ENCODE results near the gene PRELID3B.

Gene PRELID3B

DNA sequence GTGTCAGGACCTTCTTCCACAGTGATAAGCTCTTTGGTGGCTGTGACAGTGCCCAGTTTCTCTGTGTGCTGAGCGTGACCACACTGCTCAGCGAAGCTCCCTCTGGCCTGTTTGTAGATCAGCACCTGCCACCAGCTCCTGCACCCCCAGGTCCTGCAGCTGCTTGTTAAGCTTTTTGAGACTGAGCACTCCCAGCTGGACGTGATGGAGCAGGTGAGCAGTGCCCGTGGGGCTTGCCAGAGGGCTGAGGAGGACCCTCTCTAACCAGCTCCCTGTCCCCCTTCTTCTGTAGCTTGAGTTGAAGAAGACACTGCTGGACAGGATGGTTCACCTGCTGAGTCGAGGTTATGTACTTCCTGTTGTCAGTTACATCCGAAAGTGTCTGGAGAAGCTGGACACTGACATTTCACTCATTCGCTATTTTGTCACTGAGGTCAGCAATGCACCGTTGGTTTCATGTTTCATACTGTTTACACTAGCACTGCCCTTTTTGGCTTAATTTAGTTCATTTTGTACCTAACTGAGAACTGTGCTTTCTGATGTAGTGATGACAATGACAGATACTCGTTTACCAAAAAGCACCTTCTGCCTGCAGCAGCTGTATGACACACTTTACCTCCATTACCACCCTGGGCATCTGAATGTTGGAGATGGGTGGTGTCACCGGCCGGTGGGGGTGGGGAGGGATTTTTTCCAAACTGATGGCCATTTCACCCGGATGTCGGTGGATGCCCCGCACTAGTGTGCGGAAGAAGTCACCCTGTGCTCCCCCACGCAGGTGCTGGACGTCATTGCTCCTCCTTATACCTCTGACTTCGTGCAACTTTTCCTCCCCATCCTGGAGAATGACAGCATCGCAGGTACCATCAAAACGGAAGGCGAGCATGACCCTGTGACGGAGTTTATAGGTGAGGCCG, 49.0 kb downstream of the PRELID3B start:
- no peak for DNase-seq (ENCODE audit: low read depth)

DNA sequence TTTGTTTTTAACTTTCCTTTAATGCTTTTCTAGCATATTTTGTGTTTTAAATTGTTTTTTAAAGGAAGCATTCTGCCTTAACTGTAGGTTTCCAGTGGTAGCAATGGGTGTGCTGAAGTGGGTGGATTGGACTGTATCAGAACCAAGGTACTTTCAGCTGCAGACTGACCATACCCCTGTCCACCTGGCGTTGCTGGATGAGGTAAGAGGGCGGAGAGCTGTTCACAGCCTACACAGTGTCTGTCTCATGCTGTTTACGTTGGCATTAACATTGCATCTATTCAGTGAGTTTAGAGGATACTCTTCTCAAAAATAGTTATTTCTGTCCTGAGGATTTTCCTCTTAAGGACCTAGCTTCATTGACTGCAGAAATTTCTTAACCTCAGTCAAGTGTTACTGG, 49.7 kb downstream of the PRELID3B start:
- no peak for DNase-seq (ENCODE audit: low read depth)

DNA sequence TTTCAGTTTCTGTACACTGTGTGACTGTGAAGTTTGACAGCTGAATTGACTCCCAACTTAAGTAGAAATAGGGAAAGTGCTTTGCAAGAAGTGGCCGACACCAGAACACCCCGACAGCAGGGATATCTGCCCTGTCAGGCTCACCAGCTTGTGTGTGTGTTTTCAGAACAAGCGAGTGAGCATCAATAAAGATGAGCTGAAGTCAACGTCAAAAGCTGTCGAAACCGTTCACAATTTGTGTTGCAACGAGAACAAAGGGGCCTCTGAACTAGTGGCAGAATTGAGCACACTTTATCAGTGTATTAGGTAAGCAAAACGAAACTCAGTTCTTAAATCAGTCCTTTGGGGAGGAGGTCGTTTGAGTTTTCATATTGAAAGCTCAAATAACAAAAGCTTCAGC, 50.9 kb downstream of the PRELID3B start:
- no peak for DNase-seq (ENCODE audit: low read depth)

DNA sequence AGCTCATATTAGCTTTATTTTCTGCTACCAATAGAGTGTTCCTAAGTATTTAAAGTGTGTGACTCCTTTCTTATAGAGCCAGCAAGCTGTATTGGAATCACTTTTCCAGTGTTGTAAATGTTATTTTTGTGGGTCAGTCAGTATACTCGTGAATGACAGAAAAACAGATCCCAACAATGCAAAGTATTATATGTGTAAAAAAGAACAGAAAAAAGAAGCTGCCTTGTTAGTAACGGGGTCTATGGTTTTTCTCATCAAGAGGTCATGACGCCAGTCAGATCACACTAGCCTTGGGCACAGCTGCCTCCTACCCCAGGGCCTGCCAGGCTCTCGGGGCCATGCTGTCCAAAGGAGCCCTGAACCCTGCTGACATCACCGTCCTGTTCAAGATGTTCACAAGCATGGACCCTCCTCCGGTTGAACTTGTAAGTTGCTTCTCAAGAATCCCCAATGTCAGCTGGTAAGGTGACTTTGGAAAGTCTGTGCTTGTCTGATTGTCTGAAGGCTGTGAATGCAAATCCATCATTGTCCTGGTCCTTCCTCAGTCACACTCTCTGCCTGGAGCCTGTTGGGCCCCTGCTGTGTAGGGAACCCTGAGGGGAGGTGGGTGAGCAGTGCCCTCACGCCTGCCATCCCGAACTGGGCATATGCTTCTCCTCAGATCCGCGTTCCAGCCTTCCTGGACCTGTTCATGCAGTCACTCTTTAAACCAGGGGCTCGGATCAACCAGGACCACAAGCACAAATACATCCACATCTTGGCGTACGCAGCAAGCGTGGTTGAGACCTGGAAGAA, 51.7 kb downstream of the PRELID3B start:
- no peak for DNase-seq (ENCODE audit: low read depth)

DNA sequence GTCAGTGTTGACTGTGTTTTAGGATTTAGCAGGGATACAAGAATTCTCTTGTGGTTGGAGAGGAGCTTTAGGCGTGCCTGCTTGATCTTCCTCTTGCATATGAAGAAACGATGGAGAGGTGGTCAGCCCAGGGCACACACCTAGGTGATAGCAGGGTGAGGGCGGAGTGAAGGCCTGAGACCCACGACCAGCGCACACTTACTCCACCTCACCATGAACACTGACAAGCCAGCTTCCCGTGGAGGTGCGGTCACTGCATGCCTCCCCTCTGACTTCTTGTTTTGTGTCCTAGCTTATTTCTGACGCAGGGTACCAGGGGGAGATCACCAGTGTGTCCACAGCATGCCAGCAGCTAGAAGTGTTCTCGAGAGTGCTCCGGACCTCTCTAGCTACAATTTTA, 53.4 kb downstream of the PRELID3B start:
- no peak for DNase-seq (ENCODE audit: low read depth)

DNA sequence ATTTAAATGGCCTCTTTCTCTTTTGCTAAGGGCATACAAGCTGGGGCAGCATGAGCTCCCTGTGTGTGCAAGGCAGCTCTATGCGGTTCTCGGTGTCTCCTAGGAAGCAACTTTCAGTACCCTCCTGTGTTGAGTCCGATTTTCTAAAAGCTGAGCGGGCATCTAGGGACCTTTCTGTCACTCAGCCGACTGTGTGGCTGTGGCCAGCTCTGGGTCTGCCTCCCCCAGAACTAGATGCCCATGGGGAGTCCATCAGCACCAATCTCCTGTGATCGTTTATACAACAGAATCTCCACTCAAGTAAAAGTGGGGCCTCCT, 54.1 kb downstream of the PRELID3B start:
- no peak for DNase-seq (ENCODE audit: low read depth)

DNA sequence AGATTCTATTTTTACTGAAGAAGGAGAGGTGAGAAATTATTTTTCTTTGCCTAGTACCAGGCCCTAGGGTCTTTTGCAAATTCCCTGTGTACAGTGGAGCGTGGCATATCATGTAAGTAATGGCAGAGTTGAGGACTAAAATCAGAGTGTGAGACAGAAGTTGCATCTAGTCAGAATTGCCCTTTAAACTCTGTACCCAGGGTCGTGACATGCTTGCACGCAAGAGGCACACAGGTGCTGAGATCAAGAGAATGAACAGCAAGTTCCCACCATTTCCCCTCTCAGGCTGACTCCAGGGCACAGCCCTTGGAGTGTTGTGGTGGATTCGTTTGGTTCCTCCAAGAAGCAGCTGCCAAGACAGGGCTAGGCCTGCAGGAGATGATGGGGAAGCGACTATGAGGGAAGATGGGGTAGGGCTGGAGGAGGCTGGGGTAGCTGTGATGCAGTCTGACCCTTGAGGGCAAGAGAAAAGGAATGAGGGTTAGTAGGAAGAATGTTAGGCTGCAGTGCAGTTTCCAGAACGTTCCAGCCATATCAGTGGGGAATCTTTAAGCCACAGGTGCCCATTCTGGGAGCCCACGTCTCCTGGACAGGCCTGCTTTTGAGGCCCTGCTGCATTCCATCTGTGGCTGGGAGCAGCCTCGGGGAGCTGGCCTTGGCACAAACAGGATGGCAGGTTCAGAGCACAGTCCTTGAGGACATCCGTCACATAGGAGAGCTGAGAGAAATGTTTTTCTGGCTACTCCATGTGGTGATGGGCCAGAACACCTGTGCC, 54.6 kb downstream of the PRELID3B start:
- no peak for DNase-seq (ENCODE audit: low read depth)

DNA sequence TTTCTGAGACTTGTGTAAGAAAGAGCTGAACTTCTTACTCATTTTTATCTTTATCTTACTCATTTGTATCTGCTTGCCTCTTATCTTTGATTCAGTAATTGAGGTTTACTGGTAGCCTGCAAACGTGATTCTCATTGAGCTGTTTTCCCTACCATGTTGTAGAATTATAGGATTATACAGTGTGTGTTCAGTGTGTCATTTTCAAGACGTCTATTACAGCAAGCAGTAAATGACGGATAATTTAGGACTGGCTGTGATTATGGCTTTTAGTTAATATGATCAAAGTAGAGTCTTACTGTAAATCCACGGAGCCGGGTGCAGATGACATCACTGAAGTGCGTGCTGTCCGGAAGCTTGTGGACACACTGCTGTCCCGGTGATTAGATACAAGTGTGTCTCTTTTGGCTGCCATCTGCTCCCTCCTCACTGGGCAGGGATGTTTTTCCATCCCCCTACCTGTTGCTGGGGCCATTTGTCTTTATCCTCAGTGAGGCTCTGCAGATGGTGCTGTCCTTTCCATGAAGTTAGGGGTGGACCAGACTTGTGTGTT, 55.5 kb downstream of the PRELID3B start:
- DNase-seq (ENCODE audit: low read depth): no peak

DNA sequence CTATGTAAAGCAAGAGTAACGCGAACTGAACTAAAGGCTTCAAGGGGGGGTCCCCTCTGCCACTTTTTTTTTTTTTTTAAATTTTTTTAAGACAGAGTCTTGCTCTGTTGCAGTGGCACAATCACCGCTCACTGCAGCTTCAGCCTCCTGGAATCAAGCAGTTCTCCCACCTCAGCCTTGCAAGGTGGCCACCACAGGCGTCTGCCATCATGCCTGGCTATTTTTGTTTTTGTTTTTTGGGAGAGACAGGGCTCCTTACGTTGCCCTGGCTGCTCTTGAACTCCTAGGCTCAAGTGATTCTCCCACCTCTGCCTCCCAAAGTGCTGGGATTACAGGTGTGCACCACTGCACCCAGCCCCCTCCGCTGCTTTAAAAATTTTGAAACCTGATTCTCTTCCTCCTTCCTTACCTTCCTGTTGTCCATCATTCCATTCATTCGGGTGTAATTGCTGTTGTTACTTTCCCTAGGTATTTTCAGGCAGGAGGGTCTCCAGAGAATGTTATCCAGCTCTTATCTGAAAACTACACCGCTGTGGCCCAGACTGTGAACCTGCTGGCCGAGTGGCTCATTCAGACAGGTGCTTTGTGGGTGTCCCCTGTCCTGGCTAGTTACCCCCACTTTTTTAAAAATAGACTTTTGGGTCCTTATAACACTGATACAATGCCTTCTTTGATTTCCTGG, 56.2 kb downstream of the PRELID3B start:
- DNase-seq (ENCODE audit: low read depth): no peak

DNA sequence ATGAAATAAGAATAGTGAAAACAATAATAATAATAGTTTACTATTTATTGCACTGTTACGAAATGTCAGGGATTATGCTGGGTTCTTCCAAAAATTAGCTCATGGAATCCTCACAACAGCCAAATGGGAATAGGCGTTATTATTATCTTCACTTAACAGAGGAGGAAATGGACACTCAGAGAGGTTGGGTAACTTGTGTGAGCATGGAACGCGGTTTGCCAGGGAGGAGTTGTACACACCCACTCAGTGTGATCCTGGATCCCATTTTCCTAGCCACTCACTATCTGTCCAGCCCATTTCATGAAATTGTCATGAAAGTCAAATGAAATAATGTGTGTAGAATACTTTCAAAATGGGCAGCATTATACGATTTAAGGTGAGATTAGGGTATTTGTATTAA, 56.9 kb downstream of the PRELID3B start:
- no peak for DNase-seq (ENCODE audit: low read depth)

DNA sequence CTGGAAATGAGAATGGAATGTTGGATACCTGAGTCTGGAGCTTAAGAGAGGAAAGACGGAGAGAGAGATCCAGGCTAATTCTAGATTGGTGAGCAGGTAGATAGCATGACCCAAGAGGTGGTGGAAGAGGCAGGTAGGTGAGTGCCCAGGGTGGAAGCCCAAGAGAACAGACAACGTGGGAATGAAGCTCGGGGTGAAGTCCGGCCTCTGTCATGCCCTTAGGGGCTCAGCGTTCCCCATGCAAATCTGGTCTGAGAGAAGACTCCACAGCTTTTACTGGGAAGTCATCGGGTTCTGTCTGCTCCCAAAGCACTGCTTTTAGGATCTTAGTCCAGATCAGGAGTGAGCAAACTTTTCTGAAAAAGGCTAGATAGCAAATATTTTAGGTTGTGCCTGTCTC, 57.9 kb downstream of the PRELID3B start:
- no peak for DNase-seq (ENCODE audit: low read depth)
